ENCODE results near the gene SLC25A29.
"Not testable (repeated sequence)": the region's sequence is repeated elsewhere in the genome, so short reads cannot be mapped to it uniquely, and the experiment has no call there.

SLC25A29 gene

GRCh38 chr14:100306101-100306997 lies at the start of gene SLC25A29:
Gene SLC25A29, minus strand, starts transcription at chr14:100306444. Its CDS starts 212 bp downstream, at chr14:100306232.
- TF ChIP-seq Cebpa-rat (IDR thresholded peaks at IDR 0.05), result peak in 4 of 11 experiments; percentile 19 to 35 (median 30); a peak in 3 of 22 replicates
- H3K27ac ChIP-seq, result peak within 1 kb of the TSS; percentile 67 to 98 (median 94)

GRCh38 chr14:100350986-100351385 lies 44.7 kb upstream of the SLC25A29 start:
- no peaks in the 10 kb centered on the region for H3K27me3 ChIP-seq
- H3K4me2 ChIP-seq, result peak overlapping the region in 1 of 11 experiments; percentile 32; a peak in 1 of 22 replicates
- no peak overlapping the region for H3K9ac ChIP-seq
- H4K20me1 ChIP-seq, result peaks cover 0 to 68% (median 4%) of the 10 kb centered on the region in 11 experiments; a peak in 10 of 22 replicates
- no peak overlapping the region for H3K4me3 ChIP-seq
- H3K9me3 ChIP-seq (replicated peaks in 1 of 11), result peaks cover 0 to 12% (median 0%) of the 10 kb centered on the region in 11 experiments; a peak in 3 of 22 replicates
- peaks cover 0 to 15% (median 7%) of the 10 kb centered on the region in 10 experiments; a peak in 6 of 20 replicates for H3K4me1 ChIP-seq
- no peak overlapping the region for H3K27ac ChIP-seq
- no peak for TF ChIP-seq Cebpa-rat (IDR thresholded peaks at IDR 0.05)
- H3K36me3 ChIP-seq, result peaks cover 58 to 100% (median 94%) of the 10 kb centered on the region in 11 experiments

More at GRCh38 chr14:100306101-100306997, at the start of gene SLC25A29:
- peak within 1 kb of the TSS; percentile 83 to 99 (median 96) for H3K9ac ChIP-seq
- peak within 1 kb of the TSS; percentile 78 to 97 (median 95) for H3K4me3 ChIP-seq
- H3K9me3 ChIP-seq (replicated peaks in 1 of 11), result no peaks in the 10 kb centered on the region
- peaks cover 21 to 53% (median 38%) of the 10 kb centered on the region in 11 experiments for H4K20me1 ChIP-seq
- H3K36me3 ChIP-seq, result peaks cover 0 to 30% (median 12%) of the 10 kb centered on the region in 11 experiments; a peak in 12 of 22 replicates
- H3K27me3 ChIP-seq, result no peaks in the 10 kb centered on the region
- H3K4me1 ChIP-seq, result peaks cover 57 to 76% (median 69%) of the 10 kb centered on the region in 10 experiments
- peak within 1 kb of the TSS; percentile 94 to 99 (median 97) for H3K4me2 ChIP-seq

GRCh38 chr14:100350276-100350926 lies 44.2 kb upstream of the SLC25A29 start:
- Histone ChIP-seq H4K20me1 (peaks cover 0 to 62% (median 4%) of the 10 kb centered on the region in 11 experiments; a peak in 8 of 22 replicates), H3K27me3 (no peaks in the 10 kb centered on the region), H3K4me3 (no peak overlapping the region), H3K4me2 (peak overlapping the region in 1 of 11 experiments; percentile 32; a peak in 1 of 22 replicates), H3K36me3 (peaks cover 63 to 99% (median 93%) of the 10 kb centered on the region in 11 experiments), H3K4me1 (peaks cover 0 to 15% (median 7%) of the 10 kb centered on the region in 10 experiments; a peak in 6 of 20 replicates), H3K27ac (no peak overlapping the region), H3K9ac (no peak overlapping the region), H3K9me3 (replicated peaks in 1 of 11) (peaks cover 0 to 17% (median 0%) of the 10 kb centered on the region in 11 experiments; a peak in 4 of 22 replicates)
- no peak for TF ChIP-seq Cebpa-rat (IDR thresholded peaks at IDR 0.05)

GRCh38 chr14:100348784-100349685 lies 42.8 kb upstream of the SLC25A29 start:
- Histone ChIP-seq H3K4me1 (peaks cover 0 to 15% (median 7%) of the 10 kb centered on the region in 10 experiments; a peak in 6 of 20 replicates), H3K27me3 (no peaks in the 10 kb centered on the region), H3K4me3 (no peak overlapping the region), H3K9ac (no peak overlapping the region), H4K20me1 (peaks cover 0 to 48% (median 4%) of the 10 kb centered on the region in 11 experiments; a peak in 8 of 22 replicates), H3K27ac (no peak overlapping the region), H3K36me3 (peaks cover 51 to 86% (median 79%) of the 10 kb centered on the region in 11 experiments), H3K9me3 (replicated peaks in 1 of 11) (peaks cover 0 to 17% (median 0%) of the 10 kb centered on the region in 11 experiments; a peak in 4 of 22 replicates), H3K4me2 (no peak overlapping the region)
- TF ChIP-seq Cebpa-rat (IDR thresholded peaks at IDR 0.05), result no peak

- Histone ChIP-seq H3K9me3 (replicated peaks in 1 of 11) (peaks cover 0 to 17% (median 0%) of the 10 kb centered on the region in 11 experiments; a peak in 4 of 22 replicates), H3K4me1 (peaks cover 0 to 22% (median 7%) of the 10 kb centered on the region in 10 experiments; a peak in 6 of 20 replicates), H4K20me1 (peaks cover 0 to 43% (median 4%) of the 10 kb centered on the region in 11 experiments; a peak in 8 of 22 replicates), H3K9ac (no peak overlapping the region), H3K36me3 (peaks cover 44 to 85% (median 78%) of the 10 kb centered on the region in 11 experiments), H3K27me3 (no peaks in the 10 kb centered on the region), H3K27ac (no peak overlapping the region), H3K4me3 (no peak overlapping the region), H3K4me2 (no peak overlapping the region)
- no peak for TF ChIP-seq Cebpa-rat (IDR thresholded peaks at IDR 0.05)
Observed at GRCh38 chr14:100348253-100348729, 42.0 kb upstream of the SLC25A29 start.

- peaks cover 0 to 17% (median 0%) of the 10 kb centered on the region in 11 experiments; a peak in 4 of 22 replicates for H3K9me3 ChIP-seq (replicated peaks in 1 of 11)
- no peak overlapping the region for H3K27ac ChIP-seq
- H3K4me1 ChIP-seq, result peaks cover 0 to 38% (median 15%) of the 10 kb centered on the region in 10 experiments; a peak in 17 of 20 replicates
- no peak overlapping the region for H3K4me3 ChIP-seq
- peaks cover 0 to 52% (median 4%) of the 10 kb centered on the region in 11 experiments; a peak in 8 of 22 replicates for H4K20me1 ChIP-seq
- no peak overlapping the region for H3K4me2 ChIP-seq
- H3K36me3 ChIP-seq, result peaks cover 37 to 80% (median 75%) of the 10 kb centered on the region in 11 experiments
- TF ChIP-seq Cebpa-rat (IDR thresholded peaks at IDR 0.05), result no peak
- no peaks in the 10 kb centered on the region for H3K27me3 ChIP-seq
- H3K9ac ChIP-seq, result no peak overlapping the region
Observed at GRCh38 chr14:100346306-100347091, 40.3 kb upstream of the SLC25A29 start.

GRCh38 chr14:100345711-100346110 lies 39.5 kb upstream of the SLC25A29 start:
- H3K36me3 ChIP-seq, result peaks cover 31 to 76% (median 67%) of the 10 kb centered on the region in 11 experiments
- H4K20me1 ChIP-seq, result peaks cover 0 to 47% (median 4%) of the 10 kb centered on the region in 11 experiments; a peak in 8 of 22 replicates
- H3K9me3 ChIP-seq (replicated peaks in 1 of 11), result peaks cover 0 to 17% (median 0%) of the 10 kb centered on the region in 11 experiments; a peak in 4 of 22 replicates
- no peak overlapping the region for H3K4me3 ChIP-seq
- no peak overlapping the region for H3K4me2 ChIP-seq
- no peak overlapping the region for H3K9ac ChIP-seq
- no peak overlapping the region for H3K27ac ChIP-seq
- no peak for TF ChIP-seq Cebpa-rat (IDR thresholded peaks at IDR 0.05)
- H3K27me3 ChIP-seq, result no peaks in the 10 kb centered on the region
- peaks cover 0 to 36% (median 19%) of the 10 kb centered on the region in 10 experiments; a peak in 17 of 20 replicates for H3K4me1 ChIP-seq

GRCh38 chr14:100344657-100345056 lies 38.4 kb upstream of the SLC25A29 start:
- Histone ChIP-seq H4K20me1 (peaks cover 0 to 37% (median 4%) of the 10 kb centered on the region in 11 experiments; a peak in 7 of 22 replicates), H3K36me3 (peaks cover 32 to 76% (median 62%) of the 10 kb centered on the region in 11 experiments), H3K4me1 (peaks cover 0 to 42% (median 25%) of the 10 kb centered on the region in 10 experiments; a peak in 17 of 20 replicates), H3K9me3 (replicated peaks in 1 of 11) (peaks cover 0 to 17% (median 0%) of the 10 kb centered on the region in 11 experiments; a peak in 4 of 22 replicates)
- not testable (repeated sequence) for H3K27ac ChIP-seq, H3K4me2 ChIP-seq, H3K4me3 ChIP-seq, H3K9ac ChIP-seq, H3K27me3 ChIP-seq

- peak overlapping the region in 2 of 11 experiments; percentile 54 to 71; a peak in 2 of 22 replicates for H3K9ac ChIP-seq
- peaks cover 0 to 18% (median 0%) of the 10 kb centered on the region in 11 experiments; a peak in 3 of 22 replicates for H4K20me1 ChIP-seq
- peaks cover 0 to 56% (median 20%) of the 10 kb centered on the region in 10 experiments; a peak in 17 of 20 replicates for H3K4me1 ChIP-seq
- peaks cover 25 to 75% (median 55%) of the 10 kb centered on the region in 11 experiments; a peak in 21 of 22 replicates for H3K36me3 ChIP-seq
- not testable (repeated sequence) for H3K4me3 ChIP-seq, H3K27me3 ChIP-seq
- H3K27ac ChIP-seq, result peak overlapping the region in 3 of 11 experiments; percentile 57 to 93 (median 89); a peak in 5 of 22 replicates
- peaks cover 0 to 17% (median 0%) of the 10 kb centered on the region in 11 experiments; a peak in 4 of 22 replicates for H3K9me3 ChIP-seq (replicated peaks in 1 of 11)
- H3K4me2 ChIP-seq, result peak overlapping the region in 3 of 11 experiments; percentile 72 to 96 (median 88); a peak in 5 of 22 replicates
Observed at GRCh38 chr14:100342826-100343225, 36.6 kb upstream of the SLC25A29 start.

Data from BLaER1 treated with 17β-estradiol and CSF1 and Interleukin-3, amounts not matched to agents 10 nM and 100 nM (cell line).